ENCODE data around the gene RERE.
A peak's percentile ranks its signal among the peaks of the same experiment; 100 is the strongest.

Gene RERE

DNA sequence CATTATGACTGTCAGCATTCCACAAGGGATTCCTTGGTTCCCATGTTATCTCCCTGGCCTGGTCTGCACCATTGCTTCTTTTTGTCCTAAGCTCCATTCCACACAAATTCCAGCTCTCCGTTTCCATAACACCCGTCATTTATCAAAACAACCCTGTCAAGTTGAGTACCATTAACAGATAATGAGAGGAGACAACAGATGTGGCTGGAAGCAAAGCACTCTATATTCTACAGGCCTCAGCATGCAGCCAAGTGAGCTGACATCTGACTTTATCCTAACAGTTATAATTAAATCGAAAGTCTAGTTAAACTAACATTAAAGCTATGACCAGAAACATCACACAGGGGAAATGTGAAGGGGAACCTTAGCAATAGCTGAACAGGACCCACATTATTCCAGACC lies 110.4 kb downstream of the RERE start:
- DNase-seq (ENCODE audit: low spot score), result no peak
- TF ChIP-seq, protein P1, sequence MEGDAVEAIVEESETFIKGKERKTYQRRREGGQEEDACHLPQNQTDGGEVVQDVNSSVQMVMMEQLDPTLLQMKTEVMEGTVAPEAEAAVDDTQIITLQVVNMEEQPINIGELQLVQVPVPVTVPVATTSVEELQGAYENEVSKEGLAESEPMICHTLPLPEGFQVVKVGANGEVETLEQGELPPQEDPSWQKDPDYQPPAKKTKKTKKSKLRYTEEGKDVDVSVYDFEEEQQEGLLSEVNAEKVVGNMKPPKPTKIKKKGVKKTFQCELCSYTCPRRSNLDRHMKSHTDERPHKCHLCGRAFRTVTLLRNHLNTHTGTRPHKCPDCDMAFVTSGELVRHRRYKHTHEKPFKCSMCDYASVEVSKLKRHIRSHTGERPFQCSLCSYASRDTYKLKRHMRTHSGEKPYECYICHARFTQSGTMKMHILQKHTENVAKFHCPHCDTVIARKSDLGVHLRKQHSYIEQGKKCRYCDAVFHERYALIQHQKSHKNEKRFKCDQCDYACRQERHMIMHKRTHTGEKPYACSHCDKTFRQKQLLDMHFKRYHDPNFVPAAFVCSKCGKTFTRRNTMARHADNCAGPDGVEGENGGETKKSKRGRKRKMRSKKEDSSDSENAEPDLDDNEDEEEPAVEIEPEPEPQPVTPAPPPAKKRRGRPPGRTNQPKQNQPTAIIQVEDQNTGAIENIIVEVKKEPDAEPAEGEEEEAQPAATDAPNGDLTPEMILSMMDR (IDR thresholded peaks at IDR 0.05; ENCODE audit: extremely low read depth, insufficient read depth, missing control alignments), result no peak
- in situ Hi-C loops (cut with MboI; ENCODE audit: low pct_unique_long_range_greater_than_20kb, low sequenced_read_pairs, unreplicated experiment), result no loop called here

DNA sequence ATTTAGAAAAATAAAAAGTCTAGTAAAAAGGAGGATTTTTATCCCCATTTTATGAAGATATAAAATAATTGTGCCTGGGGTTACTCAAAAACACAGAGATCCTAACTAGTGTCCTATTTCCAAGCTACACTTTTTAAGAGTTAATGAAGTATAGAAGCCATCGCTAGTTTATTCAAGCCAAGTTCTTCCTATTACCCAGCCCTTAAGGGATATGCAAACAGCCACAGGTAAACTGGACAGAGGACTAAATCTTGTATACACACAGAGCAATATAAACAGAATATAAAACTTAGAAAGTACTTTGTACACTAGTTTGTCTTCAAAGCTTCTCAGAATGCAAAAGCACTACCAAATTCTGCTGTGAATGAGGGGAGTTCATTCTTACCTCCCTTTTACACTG lies 111.1 kb downstream of the RERE start:
- in situ Hi-C loops (cut with MboI; ENCODE audit: low pct_unique_long_range_greater_than_20kb, low sequenced_read_pairs, unreplicated experiment), result no loop called here
- no peak for DNase-seq (ENCODE audit: low spot score)
- TF ChIP-seq, protein P1 (IDR thresholded peaks at IDR 0.05; ENCODE audit: extremely low read depth, insufficient read depth, missing control alignments), result no peak

DNA sequence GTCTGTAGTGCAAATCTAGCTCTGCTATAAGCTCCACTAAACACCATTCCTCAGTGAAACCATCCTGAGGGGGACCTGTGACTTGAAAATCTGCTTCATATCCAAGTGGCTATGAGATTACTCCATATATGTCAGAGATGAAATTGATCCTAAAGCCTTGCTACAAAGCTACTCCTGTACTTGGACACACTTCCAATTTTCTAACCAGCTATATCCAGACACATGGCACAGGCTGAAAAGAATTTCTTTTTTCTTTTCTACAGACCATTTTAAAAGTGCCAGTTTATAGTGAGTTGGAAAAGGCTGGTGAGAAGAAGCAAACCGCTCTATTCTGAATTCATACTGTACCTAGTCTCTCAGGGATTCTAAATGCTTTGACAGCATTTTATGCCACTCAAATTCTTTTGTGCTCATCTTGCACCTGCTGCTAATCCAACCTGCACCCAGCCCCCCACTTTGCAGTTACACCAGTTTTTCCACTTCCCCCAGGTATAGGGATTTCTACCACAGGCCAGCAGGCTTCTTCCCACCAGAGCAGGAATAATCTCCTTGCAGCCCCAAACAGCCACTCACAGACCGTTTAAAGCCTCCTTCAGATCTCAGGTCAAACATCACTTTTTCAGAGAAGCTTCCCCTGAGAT lies 112.5 kb downstream of the RERE start:
- no peak for DNase-seq (ENCODE audit: low spot score)
- TF ChIP-seq, protein P1 (IDR thresholded peaks at IDR 0.05; ENCODE audit: extremely low read depth, insufficient read depth, missing control alignments), result no peak
- in situ Hi-C loops (cut with MboI; ENCODE audit: low pct_unique_long_range_greater_than_20kb, low sequenced_read_pairs, unreplicated experiment), result no loop called here

DNA sequence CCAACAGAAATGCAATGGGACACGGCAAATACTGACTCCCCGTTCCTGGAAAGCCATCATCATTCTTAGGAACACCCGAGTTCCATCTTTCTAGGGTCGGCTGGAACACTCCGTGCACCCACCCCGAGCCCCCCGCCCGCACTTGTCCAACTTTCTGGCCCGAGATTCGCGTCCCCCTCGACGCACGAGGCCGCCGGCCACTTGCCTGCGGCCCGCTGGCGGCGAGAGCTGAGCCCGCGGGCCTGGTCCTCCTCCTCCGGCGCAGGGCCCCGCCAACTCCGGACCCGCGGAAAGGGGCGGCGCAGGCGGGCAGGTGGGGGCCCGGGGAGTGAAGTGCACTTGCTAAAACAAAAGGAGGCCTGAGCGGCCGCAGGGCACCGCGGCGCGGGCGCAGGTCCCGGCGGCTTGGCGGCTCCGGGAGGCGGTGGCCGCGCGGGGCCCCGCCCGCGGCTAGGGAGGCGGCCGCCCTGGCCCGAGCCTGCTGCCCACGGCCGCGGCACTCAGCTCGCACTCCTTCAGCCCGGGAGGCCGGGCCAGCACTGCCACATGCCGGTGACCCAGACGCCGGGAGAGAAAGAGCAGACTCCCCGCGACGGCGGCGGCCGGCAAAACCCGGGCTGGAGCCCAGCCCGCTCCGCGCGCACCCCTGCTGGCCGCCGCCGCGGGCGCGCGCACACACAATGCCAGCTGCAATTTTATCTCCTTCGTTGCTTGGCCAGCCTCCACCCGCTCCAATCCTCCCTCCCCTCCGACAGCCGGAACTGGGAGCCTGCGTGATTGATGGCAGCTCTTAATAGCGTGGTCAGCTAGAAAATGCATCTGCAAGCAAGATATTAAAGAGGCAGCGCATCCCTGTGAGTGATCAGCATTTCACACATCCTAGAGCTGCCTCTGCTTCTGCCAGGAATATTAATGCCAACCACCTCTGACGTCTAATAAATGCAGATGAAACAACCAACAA lies 114.3 kb downstream of the RERE start:
- DNase-seq (ENCODE audit: low spot score), result peak; percentile 90
- TF ChIP-seq, protein P1 (IDR thresholded peaks at IDR 0.05; ENCODE audit: extremely low read depth, insufficient read depth, missing control alignments), result peak; percentile 49
- in situ Hi-C loops (cut with MboI; ENCODE audit: low pct_unique_long_range_greater_than_20kb, low sequenced_read_pairs, unreplicated experiment), result no loop called here

DNA sequence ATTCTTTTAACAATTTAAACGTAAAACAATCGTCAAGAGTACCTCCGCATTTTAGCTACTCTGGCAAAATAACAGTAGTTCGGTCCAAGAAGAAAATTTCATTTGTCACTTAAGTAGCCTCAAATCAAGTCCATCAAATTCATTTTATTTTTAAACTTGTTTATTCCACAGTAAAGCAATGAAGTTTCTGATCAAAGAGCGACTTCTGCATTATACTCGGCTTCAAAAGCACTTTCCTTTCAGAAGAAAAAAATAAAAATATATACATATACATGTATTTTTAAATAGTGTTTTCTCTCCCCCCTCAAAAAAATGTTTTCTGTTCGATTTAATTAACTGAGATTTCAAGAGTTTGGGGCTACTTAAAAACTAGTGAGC lies 115.0 kb downstream of the RERE start:
- in situ Hi-C loops (cut with MboI; ENCODE audit: low pct_unique_long_range_greater_than_20kb, low sequenced_read_pairs, unreplicated experiment), result no loop called here
- no peak for DNase-seq (ENCODE audit: low spot score)
- TF ChIP-seq, protein P1 (IDR thresholded peaks at IDR 0.05; ENCODE audit: extremely low read depth, insufficient read depth, missing control alignments), result no peak

DNA sequence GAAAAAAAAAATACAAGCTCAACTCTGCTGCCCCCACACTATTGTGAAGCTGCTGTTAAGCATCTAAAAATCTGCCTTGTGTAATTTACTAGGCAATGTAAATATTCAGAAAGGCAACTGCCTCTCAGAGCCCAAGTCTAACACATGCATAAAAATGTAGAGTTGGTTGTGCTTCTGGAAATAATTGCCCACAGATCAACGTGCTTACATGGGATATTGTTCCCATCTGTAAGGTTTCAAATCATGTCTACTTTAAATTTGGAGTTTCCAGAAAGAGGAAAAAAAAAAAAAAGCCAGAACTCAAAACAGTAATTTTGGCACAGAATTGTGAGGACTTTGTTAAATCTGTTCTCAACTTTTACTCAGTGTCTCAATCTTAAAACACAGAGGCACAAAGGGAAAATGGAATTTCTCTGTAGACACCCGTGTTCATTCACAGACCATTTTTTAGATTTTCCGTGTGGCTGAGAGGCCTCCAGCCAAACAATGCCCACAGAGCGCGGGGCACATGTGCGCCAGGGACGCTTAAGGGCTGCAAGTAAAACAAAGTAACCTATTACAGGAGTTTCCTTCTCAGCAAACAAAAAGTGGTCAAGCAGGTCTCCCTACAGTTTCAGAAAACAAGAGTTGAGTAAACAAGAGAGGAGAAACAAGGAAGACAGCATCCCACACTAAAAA lies 115.5 kb downstream of the RERE start:
- DNase-seq (ENCODE audit: low spot score), result peak; percentile 59
- TF ChIP-seq, protein P1 (IDR thresholded peaks at IDR 0.05; ENCODE audit: extremely low read depth, insufficient read depth, missing control alignments), result no peak
- in situ Hi-C loops (cut with MboI; ENCODE audit: low pct_unique_long_range_greater_than_20kb, low sequenced_read_pairs, unreplicated experiment), result no loop called here

Measured in GM13977 (cell line).